IPS DF 4.7 (cell line): Measurements from ENCODE around the gene ZNF70.

ENCODE experiments used
- DNase-seq: peaks from one replicate; pipeline ENCODE4 v3.0.0-alpha.2; 2013; ENCODE audit warnings: low spot score; ENCODE audit errors: extremely low read depth

The ZNF70 gene

GRCh38 chr22:23779731-23780130 lies 28.8 kb upstream of the ZNF70 start:
- no peak for DNase-seq

- DNase-seq, result no peak
Observed at GRCh38 chr22:23779083-23779482, 28.2 kb upstream of the ZNF70 start.

DNA sequence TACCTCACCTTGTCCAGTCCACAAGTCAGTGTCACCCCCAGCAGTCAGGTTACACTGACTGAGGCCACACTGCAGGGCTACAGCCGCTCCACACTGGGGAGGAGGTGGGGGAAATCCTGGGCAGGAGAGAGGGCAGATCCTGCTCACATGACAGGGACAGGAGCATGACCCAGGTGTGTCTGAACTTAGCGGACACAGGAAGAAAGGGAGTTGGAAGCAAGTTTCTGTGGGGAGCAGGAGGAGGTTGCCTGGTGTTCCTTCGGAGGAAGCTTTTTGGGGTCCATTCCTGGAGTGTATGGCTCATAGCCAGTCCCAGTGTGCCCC lies 27.6 kb upstream of the ZNF70 start:
- no peak for DNase-seq

GRCh38 chr22:23777776-23778576 lies 27.1 kb upstream of the ZNF70 start:
- DNase-seq, result no peak

DNA sequence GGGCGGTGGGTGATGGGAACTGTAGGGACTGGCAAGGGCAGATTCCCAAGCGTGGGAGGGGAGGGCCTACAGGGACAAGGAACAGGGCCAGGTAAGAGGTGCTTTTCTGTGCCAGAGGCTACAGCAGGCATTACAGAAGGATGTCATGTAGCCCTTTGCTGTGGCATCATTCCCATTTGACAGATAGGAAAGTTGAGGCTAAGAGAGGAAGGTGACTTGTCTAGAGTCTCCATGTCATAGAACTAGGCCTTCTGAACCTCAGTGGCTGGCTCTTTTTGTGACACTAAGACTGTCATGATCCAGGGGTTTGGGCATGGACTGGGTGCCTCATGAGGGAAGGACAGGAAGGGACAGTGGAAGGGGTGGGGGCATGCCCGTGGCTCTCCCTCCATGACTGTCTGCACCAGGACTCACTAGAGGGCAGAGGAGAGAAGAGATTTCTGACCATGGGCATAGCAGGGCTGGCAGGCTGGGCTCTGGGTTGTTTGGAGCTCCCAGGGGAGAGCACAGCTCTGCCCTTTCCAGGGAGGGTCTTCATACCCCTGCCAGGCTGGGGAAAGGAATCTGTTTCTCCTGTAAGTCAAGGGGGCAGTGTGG lies 25.0 kb upstream of the ZNF70 start:
- DNase-seq, result no peak

- DNase-seq, result no peak
Observed at GRCh38 chr22:23774922-23775436, 24.1 kb upstream of the ZNF70 start.

DNA sequence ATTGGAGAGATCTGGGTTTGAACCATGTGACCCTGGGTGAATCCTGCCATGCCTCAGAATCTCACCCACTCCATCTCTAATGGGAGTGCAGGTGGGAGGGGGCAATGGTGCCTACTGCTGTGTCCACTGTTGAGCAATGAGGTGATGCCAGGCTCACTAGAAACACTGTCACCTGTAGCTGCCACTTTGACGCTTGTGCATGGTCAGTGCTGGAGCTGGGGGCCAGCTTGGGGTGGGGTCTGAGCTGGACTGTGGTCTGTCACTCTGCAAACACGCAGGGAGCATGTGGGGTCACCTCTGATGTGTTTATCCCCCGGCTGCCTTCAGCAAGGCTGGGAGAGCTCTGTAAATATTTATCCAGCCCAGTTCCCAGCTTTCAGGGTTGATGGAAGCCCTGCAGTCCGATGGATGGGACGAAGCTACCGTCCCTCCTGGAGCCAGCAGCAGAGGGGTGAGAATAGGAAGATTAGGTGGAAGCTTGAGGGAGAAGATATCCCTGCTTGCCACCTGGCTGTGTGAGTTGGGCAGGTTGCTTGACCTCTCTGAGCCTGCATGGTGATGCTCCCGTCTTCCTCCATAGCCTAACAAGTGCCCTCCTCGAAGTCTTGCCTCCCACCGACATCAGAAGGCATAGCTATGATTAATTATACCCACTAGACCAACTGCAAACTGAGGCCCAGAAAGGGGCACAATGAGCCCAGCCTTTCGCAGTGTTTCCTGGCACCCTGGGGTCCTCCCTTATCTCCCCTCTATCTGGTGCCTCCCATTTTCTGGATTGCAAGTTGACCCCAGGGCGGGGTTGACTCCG lies 23.4 kb upstream of the ZNF70 start:
- DNase-seq, result no peak

- DNase-seq, result no peak
Observed at GRCh38 chr22:23773483-23774113, 22.7 kb upstream of the ZNF70 start.

GRCh38 chr22:23772649-23773473 lies 21.9 kb upstream of the ZNF70 start, which contains the start of gene MMP11:
TSS of gene MMP11 (plus strand) at chr22:23772849. CDS start at chr22:23772871, 22 bp downstream.
- DNase-seq, result no peak

- DNase-seq, result no peak
Observed at GRCh38 chr22:23772315-23772648, 21.4 kb upstream of the ZNF70 start.

- DNase-seq, result no peak
Observed at GRCh38 chr22:23769321-23769965, 18.5 kb upstream of the ZNF70 start.

DNA sequence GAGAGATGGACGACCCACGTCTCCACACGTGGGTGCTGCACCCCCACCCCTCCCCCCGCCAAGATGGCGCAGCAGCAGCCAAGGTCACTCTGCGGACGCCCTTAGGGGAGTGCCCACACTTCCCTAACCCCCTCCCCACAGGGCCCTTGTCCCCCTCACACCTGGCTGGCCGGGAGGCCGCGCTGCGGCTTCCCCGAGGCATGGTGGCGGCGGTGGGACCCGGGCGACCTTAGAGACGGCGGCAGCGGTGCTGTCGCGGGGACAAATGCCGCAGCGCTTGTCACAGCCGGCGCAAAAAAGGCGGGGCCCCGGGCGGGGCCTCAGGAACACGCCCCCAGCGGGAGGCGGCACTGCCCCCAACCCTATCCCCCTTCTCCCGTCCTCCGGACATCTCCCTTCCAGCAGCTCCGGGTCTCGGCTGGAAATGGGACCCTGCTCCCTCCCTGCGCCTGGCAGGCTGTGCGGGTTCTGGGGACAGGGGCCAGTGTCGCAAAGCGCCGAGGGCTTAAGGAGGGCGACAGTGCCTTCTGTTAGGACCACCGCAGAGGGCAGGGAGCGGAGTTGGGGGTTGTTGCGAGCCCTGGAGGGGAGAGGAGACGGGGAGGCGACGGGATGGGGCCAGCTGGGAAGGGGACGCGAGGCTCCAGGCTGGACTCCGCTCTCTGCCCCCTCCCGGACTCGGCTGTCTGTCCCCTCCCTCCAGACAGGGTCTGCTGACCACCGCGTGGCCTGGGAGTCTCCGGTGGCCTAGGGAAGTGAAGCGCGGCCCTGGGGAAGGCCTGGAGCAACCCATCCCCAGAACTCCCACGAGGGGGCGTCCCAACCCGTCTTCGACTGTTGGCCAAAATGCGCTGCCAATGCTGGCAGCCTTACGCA lies 17.0 kb upstream of the ZNF70 start, which contains the start of gene CHCHD10:
TSS of gene CHCHD10 (minus strand) at position 300 of the 876 bp plus-strand sequence. CDS start at position 202, 98 bp downstream.
- no peak for DNase-seq

DNA sequence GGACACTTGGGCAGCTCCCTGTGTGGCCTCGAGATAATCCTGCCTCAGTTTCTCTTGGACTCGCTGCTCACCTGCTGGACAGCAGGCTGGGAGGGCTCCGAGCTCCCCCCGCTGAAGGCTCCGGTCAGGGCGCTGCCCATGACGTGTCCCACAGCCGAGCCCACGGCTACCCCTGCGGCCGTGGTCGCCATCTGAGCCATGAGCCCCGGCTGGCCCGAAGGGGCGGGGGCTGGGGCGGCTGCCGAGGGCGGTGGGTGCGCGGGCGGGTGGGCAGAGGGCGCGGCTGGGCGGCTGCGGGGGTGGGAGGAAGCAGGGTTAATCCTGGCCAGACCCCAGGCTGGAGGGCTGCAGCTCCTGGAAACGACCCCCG lies 16.4 kb upstream of the ZNF70 start:
- no peak for DNase-seq

DNA sequence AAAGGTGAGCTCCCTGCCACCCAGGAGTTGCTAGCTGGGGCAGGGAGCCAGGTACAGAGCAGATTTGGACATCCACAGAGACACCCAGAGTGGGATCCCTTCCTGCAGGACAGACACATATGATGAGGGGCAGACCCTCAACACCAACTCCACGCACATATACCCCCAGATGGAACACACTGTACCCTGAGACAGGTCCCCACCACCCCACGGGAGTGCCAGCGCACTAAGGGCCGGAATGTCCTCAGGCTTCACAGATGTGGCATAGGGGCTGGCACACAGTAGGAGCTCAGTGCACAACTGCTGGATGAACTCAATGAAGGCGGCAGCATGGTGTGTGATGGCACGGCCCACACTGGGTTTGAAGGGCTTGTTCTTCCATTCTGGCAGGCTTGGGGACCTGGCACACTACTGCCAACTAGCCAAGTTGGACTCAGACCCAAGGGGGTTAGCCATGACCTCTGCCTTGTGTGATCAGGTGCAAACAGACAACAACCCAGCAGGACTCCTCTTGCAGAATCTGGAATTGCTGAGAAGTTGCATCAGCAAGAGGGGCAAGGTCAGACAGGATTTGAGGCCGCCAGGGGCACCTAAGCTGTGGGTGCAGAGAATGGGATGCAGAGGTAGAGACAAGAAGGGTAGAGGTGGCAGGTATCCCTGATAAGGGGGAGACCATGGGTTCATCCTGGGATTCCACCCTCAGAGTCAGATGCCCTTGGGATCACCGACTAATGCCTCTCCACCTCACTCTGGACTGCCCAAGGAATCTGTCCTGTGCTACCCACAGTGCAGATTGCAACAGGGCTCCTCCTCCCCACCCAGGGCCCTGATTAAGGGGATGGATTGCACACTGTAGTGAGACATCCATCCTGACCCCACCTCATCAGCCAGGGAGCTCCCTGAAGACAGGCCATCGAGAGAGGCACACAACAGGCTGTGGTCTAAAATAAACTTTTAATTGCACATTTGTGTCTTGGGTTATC lies 14.3 kb upstream of the ZNF70 start:
- DNase-seq, result no peak

GRCh38 chr22:23763954-23764353 lies 13.0 kb upstream of the ZNF70 start:
- no peak for DNase-seq

DNA sequence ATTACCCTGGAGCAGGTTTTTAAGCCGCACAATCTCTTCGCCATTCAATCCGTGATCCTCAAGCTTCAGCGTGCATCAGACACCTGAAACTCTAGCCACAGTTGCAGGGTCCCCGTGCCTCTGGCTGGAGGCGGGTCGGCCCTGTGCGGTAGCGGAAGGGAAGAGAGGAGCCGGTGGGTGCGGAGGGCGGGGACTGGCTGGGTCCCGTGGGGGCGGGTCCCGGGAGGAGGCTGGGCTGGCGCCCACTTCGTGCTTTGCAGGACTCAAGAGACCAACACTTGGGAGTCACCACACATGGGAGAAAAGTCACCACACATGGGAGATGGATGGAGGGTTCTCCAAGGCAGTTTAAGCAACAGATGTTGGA lies 12.7 kb upstream of the ZNF70 start:
- DNase-seq, result no peak

DNA sequence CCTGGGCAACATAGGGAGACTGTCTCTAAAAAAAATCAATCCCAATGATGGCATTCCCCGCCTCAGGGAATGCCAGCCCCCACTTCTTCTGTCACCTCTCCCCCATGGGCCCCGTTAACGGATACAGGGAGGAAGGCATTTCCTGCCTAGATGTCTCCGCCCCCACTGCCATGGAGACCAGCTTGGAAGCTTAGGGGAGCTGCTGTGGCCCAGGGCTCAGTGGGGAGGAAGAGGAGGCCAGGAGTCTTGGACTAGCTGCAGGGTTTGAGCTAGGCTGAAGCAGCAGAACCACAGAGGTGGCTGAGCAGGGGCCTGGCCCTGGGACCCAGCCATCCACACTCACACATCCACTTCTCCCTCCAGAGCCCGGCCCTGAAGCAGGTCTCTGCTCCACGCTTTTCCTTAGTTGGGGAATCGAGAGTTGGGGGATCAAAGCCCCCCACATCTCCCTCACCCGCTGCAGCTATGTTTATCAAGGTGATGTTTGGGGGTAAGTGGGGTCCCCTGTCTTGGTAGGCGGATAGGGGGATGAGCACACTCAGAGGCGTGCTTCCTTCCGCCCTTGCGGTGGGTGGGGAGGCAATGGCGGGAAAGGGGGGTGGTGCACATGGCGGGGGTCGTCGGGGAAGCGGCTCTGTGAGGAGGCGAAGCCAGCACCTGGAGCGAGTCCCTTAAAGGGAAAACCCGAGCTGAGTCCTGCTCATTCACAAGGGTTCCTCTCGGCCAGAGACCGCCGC lies 12.1 kb upstream of the ZNF70 start, which contains the start of gene C22orf15:
TSS of gene C22orf15 (plus strand) at position 149 of the 737 bp plus-strand sequence. CDS start at position 466, 317 bp downstream.
- DNase-seq, result no peak
